GM21576 (cell line): ENCODE measurements around the gene SLC25A42.
"Not testable (repeated sequence)": the region's sequence is repeated elsewhere in the genome, so short reads cannot be mapped to it uniquely, and the experiment has no call there.

ENCODE experiments used
- ATAC-seq: cut with Tn5 transposase; IDR thresholded peaks from one replicate; pipeline ENCODE4 v1.9.1; 2021; ENCODE audit warnings: mild to moderate bottlenecking, moderate library complexity; ENCODE audit not compliant: unreplicated experiment

SLC25A42 gene

GRCh38 chr19:19132912-19133311, 69.1 kb downstream of the SLC25A42 start:
- no peak for ATAC-seq

GRCh38 chr19:19133985-19134384, 70.2 kb downstream of the SLC25A42 start:
- no peak for ATAC-seq

GRCh38 chr19:19134687-19135158, 70.9 kb downstream of the SLC25A42 start:
- ATAC-seq: no peak

- ATAC-seq: not testable (repeated sequence)
These were observed 71.9 kb downstream of the SLC25A42 start for GRCh38 chr19:19135713-19136112.

- ATAC-seq: no peak
These were observed 73.8 kb downstream of the SLC25A42 start for GRCh38 chr19:19137556-19138108.

GRCh38 chr19:19138109-19138981, 74.6 kb downstream of the SLC25A42 start, which contains the start of gene TMEM161A:
Gene TMEM161A, minus strand, starts transcription at chr19:19138478. Its CDS starts 50 bp downstream, at chr19:19138428.
- peak; percentile 97 for ATAC-seq

- no peak for ATAC-seq
These were observed 76.1 kb downstream of the SLC25A42 start for GRCh38 chr19:19139876-19140229.

GRCh38 chr19:19140476-19140875, 76.7 kb downstream of the SLC25A42 start:
- no peak for ATAC-seq

GRCh38 chr19:19142347-19142746, 78.6 kb downstream of the SLC25A42 start:
- ATAC-seq: no peak

GRCh38 chr19:19145281-19145680, 81.5 kb downstream of the SLC25A42 start:
- no peak for ATAC-seq

- ATAC-seq: no peak
These were observed 82.2 kb downstream of the SLC25A42 start for GRCh38 chr19:19145684-19146608.

GRCh38 chr19:19146865-19147264, 83.1 kb downstream of the SLC25A42 start:
- no peak for ATAC-seq

GRCh38 chr19:19147344-19147743, 83.5 kb downstream of the SLC25A42 start:
- no peak for ATAC-seq

GRCh38 chr19:19148504-19148903, 84.7 kb downstream of the SLC25A42 start:
- not testable (repeated sequence) for ATAC-seq

- no peak for ATAC-seq
These were observed 85.6 kb downstream of the SLC25A42 start for GRCh38 chr19:19149435-19149834.

GRCh38 chr19:19151418-19151817, 87.6 kb downstream of the SLC25A42 start:
- ATAC-seq: peak; percentile 53

- no peak for ATAC-seq
These were observed 89.0 kb downstream of the SLC25A42 start for GRCh38 chr19:19152668-19153384.

- no peak for ATAC-seq
These were observed 91.1 kb downstream of the SLC25A42 start for GRCh38 chr19:19154768-19155494.

- peak; percentile 67 for ATAC-seq
These were observed 91.9 kb downstream of the SLC25A42 start for GRCh38 chr19:19155495-19156219.
